CD4-positive, alpha-beta T cell treated with Interleukin-17A for 1 hour (primary cell): ENCODE measurements around the gene PDE2A.

Experiments
- DNase-seq: peaks from one replicate; pipeline ENCODE4 v3.0.0-alpha.2; 2020

Gene PDE2A

DNA sequence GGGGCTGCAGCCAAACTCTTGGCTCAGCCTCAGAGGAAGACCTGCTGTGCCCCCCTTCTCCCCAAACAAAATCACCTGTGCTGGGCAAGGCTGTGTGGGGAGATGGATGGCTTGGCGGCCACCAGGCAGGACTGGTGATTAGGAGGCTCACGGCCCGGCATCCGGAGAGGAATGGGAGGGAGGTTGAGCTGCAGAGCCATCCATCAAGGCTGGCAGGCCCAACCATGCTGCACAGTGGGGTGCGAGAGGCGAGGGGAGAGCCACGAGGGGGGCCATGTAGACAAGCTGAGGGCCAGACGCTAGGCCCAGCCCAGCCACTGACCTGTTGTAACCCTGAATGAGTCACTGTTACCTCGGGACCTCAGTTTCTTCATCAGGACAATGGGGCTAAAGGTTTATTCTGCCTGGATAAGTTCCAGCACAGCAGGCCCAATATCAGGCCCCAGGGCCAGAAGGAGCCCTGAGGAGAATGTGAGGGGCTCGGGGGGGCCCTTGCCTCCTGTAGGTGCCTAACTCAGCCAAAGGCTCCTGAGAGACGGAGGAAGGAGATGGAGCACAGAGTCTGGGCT lies 18.2 kb downstream of the PDE2A start:
- no peak for DNase-seq

DNA sequence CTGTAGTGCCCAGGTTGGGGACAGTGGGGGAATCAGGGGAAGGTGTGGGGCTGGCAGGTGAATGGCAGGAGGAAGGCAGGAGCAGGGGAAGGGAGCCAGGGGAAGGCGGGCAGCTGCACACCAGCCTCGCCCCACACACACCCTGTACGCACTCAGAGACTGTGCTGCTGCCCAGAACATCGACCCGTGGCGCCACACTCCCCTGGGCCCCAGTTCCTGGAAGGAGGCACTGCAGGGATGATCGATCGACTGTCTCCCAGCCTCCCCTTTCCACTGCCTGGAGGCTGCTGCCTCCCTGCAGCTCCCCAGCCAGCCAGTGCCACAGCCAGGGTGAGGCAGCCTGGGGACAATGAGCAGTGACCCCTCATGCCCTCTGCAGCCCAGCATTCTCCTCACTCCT lies 19.2 kb downstream of the PDE2A start:
- no peak for DNase-seq

DNA sequence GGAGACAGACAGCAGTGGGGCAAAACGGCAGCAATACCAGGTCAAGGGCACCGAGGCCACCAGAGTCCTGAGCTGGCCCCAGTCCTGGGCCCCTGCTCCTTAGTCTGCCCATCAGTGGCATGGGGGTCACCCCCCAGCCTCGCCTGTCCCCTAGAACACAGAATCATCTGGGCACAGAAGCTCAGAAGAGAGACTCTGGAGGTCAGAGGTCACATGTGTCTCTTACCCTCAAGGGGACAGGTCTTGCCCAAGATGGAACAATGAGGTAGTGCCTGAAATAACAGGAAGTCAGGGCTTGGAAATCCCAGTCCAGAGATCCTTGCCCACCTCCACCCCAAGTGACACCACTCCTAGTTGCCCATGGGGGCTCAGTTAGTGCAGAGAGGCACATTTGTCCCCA lies 20.6 kb downstream of the PDE2A start:
- no peak for DNase-seq

DNA sequence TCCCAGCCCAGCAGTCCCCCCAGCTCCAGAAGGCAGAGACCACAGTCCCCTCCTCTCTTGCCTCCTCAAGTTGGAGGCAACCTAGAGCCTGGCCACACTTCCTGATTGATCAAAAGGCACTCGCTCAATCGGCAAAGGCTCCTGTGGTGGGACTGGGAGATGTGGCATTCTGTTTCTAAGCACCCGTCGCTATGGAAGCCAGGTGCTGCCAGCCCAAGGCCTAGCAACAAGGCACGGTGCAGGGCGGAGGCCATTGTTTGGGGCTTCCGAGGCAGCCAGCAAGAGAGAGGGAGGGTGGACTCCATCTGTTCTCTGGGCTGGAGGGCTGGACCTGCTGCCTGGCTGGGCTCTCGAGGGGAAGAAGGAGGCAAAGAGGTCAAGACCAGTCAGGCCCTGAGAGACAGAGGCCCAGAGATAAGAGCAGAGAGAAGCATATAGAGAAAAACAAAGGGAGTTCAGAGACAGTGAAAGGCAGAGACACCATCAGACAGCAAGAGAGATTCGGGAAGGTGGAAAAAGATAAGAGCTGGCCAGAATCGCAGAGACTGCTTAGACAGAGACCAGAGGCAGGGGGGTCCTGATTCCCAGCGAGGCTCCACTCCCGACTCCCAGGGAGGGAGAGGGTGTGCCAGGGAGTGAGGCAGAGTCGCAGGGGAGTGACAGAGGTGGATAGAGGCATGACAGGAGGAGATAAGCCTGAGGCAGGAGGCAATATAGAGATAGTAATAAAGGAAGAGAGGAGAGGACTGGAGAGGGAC lies 21.2 kb downstream of the PDE2A start:
- DNase-seq: no peak

DNA sequence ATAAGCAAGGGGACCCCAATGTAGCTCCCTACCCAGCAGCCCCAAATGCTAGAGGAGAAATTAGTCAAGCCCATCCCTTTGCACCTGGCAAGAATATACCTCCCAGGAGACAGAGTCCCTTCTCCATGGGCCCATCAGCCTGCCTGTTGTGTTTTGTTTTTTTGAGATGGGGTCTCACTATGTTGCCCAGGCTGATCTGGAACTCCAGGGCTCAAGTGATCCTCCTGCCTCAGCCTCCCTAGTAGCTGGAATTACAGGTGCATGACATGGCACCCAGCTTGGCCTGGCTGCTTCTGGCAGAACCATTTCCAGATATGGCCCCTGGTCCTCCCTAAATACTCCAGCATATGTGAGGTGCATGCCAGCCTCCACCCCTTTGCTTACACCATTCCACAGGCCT lies 22.1 kb downstream of the PDE2A start:
- no peak for DNase-seq

DNA sequence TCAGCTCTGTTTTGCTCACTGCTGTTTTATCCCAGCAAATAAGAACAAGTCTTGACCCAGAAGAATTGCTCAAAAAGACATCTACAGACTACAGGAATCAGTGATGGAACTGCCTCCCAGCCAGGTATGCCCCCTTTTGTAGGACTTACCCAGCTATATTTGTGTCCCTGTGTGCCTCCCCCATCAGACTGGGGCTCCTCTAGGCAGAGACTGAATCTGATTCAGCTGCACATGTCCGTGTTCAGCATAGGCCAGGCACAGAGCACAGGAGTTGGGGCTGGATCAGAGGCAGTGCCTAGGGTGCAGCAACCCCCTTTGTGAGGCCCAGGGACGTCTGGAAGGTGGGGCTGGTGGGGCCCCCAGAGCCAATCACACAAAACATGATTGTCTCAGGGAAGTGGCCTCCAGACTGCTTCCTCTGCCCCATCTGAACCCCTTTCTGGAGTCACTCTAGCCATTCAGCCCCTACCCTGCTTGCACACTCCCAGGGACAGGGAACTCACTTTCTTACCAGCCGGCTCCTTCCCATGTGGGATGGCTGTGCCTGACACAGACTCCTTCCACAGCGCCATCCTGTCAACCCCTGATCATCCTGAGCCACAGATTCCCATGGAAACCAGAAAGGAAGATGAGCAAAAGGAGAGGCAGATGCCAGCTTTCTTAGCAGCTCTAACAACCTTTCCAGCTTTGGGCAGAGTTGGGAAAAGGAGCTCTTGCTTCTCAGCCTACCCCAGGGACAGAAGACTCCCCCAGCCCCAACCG lies 24.8 kb downstream of the PDE2A start:
- no peak for DNase-seq

DNA sequence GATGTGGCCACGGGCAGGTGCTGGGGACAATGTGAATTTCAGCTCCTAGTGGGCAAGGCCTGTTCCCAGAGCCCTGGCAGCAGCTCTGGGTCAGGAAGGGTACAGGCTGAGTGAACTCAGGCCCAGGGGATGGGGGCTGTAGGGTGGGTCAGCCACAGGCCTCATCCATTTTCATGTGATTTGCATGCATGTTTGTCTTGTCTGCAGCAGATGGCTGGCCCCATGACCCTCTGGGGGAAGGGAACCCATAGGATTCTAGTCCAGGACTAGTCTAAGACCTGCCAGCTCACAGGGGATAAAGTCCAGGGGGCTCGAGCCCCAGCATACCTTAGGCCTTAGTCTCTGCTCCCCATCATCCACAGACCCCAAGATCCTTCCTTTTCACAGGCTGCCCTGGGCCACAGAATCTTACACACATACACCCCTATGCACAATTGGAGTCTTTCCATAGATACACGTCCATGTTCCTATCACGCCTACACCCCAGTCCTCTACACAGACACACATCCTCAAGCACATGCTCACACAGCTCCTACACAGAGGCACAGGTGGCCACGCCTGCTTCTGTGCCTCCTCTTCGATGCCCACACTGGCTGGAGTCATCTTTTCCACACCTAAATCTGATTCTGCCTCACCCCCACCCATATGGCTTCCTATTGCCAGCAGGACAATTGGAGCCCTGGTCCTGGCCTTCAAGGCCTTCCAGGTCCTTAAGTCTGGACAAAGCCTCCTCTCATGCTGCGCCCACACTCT lies 25.7 kb downstream of the PDE2A start:
- no peak for DNase-seq

DNA sequence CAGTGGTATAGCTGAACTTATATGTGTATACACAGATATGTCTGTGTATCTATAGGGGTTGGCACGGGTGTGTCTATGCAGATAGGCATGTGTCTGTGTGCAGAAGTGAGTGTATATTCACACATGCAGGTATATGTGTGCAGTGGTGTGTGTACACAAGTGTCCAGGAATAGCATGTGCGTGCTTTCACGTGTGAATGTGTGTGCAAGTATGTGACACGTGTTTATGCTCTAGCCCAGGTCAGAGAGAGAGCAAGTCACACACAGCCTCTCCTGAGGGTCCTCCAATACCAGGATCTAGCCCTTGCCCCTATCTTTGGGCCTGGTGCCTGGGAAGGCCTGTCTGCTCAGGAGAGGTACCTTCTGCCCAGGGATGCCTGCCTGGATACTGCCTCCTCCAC lies 26.3 kb downstream of the PDE2A start:
- no peak for DNase-seq

DNA sequence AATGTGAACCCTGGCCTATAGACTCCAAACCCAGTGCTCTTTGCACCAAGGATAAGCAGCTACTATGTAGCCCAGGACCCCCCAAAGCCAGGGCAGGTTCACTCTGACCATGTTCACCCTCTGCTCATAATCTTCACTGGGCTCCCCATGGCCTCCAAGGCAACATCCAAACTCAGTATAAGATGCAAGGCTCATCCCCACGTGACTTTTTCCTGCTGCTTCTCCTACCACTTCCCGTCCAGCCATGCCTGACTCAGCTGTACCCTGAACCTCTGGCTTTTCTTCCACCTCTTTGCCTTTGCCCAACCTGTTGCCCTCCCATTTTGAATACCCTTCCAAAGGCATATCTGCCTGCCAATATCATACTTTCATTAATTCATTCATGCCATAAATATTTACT lies 27.8 kb downstream of the PDE2A start:
- DNase-seq: no peak

DNA sequence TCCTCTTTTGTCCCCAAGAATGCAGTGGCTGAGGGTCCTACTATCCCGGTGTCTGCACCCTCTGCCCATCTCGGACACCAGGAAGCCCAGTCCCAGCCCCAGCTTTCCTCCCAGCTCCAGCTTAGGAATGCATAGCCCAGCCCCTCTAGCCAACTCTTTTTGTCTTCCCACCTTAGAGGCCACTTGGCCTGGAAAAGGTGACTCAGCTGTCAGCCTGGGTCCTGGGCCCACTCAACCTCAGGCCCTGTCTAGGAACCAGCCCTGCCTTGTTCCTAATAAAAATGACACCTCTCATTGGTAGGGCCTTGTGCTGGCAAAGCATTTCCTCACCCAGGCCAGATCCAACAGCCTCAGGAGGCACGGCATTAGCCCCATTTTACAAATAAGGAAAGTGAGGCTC lies 28.2 kb downstream of the PDE2A start:
- no peak for DNase-seq

DNA sequence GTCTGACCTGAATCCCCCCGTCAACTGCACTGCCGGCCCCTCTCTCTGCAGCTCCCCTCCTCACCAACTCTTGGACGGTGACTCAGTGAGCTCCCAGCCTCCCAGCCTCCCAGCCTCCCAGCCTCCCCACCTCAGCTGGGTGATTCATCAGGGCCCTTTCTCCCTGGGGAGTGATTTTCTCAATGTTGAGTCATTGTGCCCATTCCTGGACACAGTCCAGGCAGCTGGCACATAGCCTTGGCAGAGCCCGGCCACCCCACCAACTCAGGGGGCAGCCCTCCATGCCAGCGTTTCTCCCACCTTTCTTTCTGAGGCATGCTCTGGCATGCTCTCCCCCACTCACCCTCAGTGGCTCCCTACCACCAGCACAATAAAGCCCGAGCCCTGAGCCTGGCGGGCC lies 30.7 kb downstream of the PDE2A start:
- no peak for DNase-seq

DNA sequence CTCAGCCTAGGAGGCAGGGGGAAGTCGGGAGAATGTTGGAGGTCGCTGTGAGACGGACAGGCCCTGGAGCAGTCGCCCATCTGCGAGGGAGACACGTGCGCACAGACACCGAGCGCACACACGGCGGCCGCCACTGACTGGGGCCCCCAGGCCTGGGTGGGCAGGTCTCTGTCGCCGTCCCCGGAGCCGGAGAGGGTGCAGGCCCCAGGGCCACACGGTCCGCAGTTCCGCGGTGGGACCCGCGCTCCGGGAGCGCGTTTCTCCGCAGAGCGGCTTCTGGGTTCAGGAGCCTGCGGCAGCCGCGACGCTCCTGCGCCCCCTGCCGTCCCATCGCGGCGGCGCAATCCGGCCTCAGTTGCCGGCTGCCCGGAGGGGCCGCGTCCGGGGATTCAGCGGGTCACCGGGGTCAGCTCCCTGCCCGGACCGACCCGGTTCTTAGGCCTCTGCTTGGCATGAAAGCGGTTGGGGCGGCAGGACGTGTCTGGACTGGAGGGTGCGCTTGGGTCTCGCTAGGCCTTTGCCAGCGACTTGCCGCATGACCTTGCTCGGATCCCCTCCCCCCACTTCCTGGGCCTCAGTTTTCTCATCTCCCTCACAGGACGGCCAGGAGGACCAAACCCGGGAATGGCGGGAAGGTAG lies 31.2 kb downstream of the PDE2A start:
- peak; percentile 56 for DNase-seq

DNA sequence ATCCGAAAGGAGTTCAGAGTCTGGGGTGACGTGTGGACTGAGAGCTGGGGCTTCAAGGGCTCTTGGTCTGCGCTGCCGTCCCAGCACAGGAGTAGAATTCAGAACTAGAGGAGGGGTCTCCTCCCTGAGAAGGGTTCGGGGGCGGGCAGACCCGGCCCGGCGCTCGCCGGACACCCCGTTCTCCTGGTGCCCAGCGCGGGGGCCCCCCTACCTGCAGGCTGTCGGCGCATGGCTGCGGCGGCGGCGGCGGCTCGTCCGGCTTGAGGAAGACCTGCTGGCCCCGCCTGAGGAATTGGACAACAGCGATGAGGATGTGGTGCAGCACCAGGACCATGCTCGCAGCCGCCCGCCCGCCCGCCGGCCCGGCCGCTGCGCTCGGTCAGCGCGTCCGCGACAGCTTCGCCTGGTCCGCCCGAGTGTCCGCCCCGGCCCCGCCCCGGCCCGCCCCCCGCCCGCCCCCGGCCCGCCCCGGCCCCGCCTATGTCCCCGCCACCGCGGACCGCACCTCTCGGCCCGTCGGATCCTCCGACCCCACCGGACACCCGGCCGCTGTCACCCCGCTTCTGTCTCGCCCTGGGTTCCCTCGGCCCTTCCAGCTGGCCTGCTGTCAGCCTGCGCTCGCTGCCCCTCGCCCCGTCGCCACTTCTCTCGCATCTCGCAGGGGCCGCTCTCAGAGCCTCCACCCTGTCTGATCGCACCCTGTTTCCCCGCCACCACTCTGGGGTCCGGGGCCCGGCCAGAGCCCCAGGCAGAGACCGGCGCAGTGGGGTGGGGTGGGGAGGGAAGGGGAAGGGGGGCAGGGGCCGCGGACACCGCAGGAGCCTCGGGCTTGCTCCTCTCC lies 32.0 kb downstream of the PDE2A start:
- DNase-seq: peak; percentile 4

DNA sequence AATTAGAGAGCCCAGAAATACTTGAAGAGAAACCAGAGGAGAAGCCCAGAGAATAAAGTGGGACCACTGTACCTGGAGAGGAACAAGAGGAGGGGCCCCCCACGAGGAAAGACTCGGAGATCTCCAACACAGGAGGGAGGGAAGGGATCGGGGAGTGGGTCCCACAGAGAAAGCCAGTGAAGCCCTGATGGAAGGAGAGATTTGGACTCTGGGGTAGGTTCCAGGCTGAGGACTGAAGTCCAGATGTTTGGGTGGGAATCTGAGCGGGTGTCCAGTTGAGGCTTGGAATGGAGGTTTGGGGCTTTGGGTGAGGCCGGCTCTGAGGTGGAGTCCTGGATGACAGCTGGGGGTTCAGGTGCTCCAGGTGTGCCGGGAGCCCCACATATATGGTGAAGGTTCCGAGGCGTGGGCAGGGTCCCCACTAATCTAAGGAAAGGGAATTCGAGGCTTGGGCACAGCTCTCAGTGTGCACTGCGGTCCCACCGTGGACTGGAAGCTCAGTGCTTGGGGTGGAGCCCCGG lies 32.6 kb downstream of the PDE2A start:
- DNase-seq: no peak

DNA sequence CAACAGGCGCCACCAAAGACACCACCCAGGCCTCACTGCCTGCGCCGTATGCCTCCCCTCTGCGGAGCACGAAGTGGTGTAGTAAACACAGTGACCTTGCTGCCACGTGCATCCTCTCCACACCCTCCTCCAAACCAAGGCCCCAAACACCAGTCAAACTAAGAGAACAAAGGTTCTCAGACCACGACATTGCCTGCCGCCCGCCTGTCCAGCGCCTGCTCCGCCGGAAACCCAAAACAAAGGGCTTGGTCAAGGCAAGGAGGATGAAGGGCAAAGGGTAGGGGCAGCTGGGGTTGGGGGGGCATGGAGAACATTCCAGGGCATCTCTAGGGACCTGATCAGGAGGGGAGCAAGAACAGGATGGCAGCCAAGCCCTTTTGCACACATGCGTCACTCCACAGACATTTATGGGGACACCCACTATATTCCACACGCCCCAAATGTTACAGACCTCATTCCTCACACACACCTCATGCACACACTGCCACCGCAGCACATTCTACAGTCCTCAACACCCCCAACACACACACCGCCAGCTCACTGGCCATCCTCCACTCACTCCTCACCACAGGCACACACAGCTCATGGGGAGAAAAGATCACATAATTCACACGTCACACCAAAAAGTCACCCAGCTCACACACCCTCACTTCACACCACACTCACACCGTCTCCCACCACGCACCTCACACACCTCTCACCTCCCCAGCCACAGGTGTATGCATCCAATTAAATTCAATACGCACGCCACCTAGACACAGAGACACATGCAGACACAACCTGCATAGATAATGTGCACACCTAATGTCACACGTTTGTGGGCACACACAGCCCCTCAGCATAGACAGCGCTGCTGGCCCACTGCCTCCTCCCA lies 34.5 kb downstream of the PDE2A start:
- DNase-seq: no peak

DNA sequence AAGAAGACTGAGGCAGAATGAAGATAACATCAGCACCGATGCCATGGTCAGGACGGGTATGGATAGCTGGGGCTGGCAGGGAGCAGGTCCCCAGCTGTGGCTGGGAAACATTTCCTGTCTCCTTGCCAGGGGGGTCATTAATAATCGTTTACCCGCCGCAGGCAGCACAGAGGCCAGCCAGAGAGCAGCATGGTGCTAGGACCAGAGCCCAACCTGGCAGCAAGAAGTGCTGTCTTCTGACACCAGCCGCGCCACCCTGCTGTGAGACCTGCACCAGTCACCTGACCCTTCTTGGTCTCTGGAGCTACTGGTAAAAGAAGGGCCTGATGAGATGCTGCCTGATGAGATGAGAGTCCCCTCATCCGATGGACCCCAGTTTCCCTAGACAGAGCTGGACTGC lies 36.3 kb downstream of the PDE2A start:
- no peak for DNase-seq

DNA sequence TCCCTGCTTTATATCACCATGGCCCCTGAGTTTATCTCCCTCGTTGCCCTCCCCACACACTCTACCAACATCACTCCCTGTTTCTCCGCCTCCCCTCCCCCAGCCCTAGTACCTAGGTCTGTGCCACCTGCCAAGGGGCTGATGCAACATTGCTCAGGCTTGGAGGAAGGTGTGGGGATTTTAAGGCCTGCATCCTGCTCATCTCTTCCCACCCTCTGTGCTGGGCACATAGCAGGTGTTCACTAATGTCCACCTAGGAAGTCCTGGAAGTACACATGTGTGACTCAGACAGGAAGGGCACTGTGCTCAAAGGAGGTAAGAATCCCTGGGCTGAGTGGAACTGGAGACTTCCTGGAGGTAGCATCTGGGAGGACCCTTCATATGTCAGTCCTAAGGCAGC lies 37.0 kb downstream of the PDE2A start:
- no peak for DNase-seq

DNA sequence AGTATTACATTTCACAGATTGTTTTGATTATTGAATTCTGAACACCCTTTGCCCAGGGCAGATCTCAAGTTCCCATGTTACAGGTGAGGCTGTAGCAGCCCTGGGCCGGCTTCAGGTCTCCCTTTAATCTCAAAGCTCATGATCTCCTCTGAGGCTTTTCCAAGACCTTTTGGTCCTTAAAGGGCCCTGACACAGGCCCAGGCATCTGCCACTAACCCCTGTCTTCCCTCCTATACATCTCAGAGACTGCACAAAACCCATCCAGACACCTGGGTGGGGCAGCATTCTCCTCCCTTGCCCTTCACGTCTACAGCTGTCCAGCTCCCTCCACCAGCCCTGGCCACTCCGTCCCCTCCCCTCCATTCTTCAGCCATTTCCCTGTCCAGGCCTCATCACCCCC lies 37.8 kb downstream of the PDE2A start:
- no peak for DNase-seq

DNA sequence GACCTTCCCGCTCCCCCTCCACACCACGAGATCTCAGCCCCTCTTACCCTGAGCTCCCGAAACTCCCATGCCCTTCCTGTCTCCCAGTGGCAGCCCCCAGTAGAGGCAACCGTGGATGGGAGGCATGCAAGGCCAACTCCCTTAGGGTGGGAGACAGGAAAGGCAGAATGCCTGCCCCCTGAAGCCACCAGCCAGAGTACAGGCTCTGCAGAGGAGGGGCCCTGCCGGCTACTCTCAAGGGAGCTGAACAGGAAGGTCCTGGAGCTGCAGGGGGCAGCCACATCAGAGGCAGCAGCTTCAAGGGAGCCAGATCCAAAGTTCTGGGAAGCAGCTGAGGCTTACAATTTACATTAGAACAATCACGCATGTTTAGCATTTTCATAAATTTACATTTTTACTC lies 38.3 kb downstream of the PDE2A start:
- DNase-seq: no peak

DNA sequence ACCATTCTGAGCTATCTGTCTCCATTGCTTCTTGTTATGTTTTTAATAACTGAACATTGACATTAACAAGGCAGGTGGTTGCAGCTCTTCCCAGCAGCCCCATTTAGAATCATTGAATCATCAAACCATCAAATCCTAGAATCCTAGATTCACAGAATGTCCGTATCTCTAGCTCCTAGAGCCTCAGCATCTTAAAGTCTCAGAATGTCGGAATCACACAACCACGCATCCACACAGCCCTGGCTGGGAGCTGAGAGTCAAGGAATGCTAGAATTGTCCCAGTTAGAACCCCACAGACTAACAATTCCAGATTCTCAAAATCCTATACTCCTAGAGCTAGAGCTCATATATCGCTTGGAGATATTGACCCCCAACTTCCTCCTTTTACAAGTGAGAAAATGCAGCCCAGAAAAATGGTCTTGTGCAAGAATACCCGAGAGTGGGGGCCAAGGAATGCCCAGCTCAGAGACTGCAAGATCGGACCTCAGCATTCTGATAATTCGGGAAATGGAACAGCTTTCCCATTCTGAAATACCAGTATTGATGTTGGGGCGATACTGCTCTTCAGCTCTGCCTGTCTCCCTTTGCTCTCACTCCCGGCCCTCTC lies 38.8 kb downstream of the PDE2A start:
- no peak for DNase-seq
